Loucy (cell line): ENCODE data around the gene ROBO1.
A peak's percentile ranks its signal among the peaks of the same experiment; 100 is the strongest.

Experiments
- EZH2phosphoT487 ChIP-seq: fragments of 200-600 bp; IDR thresholded peaks from 2 replicates; pipeline ENCODE4 v1.6.1; 2018; ENCODE audit warnings: antibody characterized with exemption, mild to moderate bottlenecking, moderate library complexity, borderline replicate concordance
- TF ChIP-seq, protein P1 (sequence below): fragments of 200-600 bp; sonication (generic); conservative IDR thresholded peaks from 2 replicates; pipeline ENCODE4 v1.5.1; 2014; ENCODE audit warnings: mild to moderate bottlenecking, antibody characterized with exemption, low read length

DNA sequence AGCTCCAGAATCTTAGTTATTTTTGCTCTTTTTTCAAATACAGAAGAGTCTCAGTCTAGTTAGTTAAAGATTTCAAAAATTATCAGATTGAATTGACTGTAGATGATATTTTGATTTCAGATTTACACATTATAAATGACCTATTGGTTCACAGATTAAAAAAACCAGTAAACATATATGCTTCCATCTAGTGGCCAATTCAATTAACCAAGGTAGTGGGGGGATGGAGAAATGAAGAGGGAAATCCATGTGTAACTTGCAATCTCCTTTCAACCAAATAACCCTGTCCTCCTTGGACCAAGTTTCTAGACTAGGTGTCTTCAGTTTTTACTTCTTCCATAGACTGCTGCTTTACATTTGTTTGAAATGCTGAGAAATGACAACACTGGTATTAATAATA lies 789.8 kb downstream of the ROBO1 start:
- TF ChIP-seq, protein P1, sequence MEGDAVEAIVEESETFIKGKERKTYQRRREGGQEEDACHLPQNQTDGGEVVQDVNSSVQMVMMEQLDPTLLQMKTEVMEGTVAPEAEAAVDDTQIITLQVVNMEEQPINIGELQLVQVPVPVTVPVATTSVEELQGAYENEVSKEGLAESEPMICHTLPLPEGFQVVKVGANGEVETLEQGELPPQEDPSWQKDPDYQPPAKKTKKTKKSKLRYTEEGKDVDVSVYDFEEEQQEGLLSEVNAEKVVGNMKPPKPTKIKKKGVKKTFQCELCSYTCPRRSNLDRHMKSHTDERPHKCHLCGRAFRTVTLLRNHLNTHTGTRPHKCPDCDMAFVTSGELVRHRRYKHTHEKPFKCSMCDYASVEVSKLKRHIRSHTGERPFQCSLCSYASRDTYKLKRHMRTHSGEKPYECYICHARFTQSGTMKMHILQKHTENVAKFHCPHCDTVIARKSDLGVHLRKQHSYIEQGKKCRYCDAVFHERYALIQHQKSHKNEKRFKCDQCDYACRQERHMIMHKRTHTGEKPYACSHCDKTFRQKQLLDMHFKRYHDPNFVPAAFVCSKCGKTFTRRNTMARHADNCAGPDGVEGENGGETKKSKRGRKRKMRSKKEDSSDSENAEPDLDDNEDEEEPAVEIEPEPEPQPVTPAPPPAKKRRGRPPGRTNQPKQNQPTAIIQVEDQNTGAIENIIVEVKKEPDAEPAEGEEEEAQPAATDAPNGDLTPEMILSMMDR: 0 out of 2 replicates have a peak, but pooled peaks have one; percentile 27
- TF ChIP-seq EZH2phosphoT487: no peak
